SH-SY5Y (cell line): ENCODE data around the gene ADCY2.

Experiments used
- GATA2 ChIP-seq: IDR thresholded peaks from 2 replicates; pipeline ENCODE4 v1.6.1; 2011; ENCODE audit warnings: mild to moderate bottlenecking, low read depth, low read length
- GATA3 ChIP-seq: IDR thresholded peaks from 2 replicates; pipeline ENCODE4 v1.6.1; 2011; ENCODE audit warnings: low read depth, mild to moderate bottlenecking, low read length, moderate library complexity

DNA sequence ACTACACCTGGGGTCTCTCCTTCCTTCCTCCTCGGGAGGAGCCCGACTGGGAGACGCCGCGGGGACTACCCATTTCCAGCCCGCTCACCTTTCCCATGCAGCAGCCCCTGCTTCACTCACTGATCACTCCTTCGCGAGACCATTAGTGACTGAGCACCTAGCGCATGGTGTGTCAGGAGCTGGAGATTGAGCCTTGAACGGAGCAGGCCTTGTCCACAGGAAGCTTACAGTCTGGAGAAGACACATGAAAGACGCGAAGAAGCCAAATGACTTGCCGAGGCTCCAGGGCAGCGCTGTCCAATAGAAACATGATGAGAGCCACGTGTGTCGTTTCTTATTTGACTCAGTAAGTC, 455.3 kb downstream of the ADCY2 start:
- TF ChIP-seq GATA2 (no peak), GATA3 (no peak)
